GM19193 (cell line): ENCODE data around the gene MLLT1.

Source experiments
- POLR2A ChIP-seq: IDR thresholded peaks from 4 replicates; pipeline ENCODE4 v1.6.1; 2011; ENCODE audit not compliant: insufficient read depth, insufficient read length; ENCODE audit errors: extremely low read depth

MLLT1 gene

GRCh38 chr19:6223461-6224307, 56.1 kb downstream of the MLLT1 start:
- no peak for TF ChIP-seq POLR2A

DNA sequence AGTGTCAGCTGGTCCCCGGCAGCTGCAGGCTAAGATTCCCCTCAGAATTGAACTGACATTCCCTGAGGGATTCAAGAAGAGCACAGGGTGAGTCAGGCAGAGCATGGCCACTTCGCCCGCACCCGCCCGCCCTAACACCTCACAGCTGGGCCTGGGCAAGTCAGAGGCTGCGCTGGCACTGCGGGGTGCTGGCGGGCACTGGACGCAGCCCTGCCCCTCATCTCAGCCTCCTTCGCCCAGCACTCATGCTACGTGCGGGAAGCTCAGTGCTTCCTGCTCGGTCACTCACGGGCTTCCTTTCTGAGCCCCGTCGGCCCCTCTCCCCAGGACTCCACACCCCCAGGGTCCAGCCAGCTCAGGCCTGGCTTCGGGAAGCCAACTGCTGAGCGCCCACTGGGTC, 56.9 kb downstream of the MLLT1 start:
- no peak for TF ChIP-seq POLR2A

GRCh38 chr19:6221878-6222746, 57.7 kb downstream of the MLLT1 start:
- TF ChIP-seq POLR2A = no peak

GRCh38 chr19:6221220-6221877, 58.4 kb downstream of the MLLT1 start:
- no peak for TF ChIP-seq POLR2A

- TF ChIP-seq POLR2A = no peak
Measured at GRCh38 chr19:6220385-6221191, 59.2 kb downstream of the MLLT1 start.

GRCh38 chr19:6219586-6220290, 60.0 kb downstream of the MLLT1 start:
- TF ChIP-seq POLR2A = no peak

DNA sequence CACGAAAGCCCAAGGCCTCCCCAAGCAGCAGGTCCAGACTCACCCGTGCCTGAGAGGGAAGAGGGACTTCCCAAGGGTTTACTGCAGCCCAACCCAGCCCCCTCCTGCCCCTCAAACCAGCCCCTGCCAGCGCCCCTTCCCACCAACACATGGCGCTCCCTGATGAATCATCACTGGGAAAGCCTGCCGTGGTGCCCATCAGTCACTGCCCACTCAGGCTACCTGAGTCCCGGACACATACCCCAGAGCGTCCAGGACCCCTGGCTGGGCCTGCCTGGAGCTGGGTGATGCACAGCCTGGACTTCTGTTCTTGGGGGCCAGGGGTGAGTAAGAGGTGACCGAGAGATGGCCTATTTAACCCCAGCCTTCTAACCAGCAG, 60.6 kb downstream of the MLLT1 start:
- no peak for TF ChIP-seq POLR2A

DNA sequence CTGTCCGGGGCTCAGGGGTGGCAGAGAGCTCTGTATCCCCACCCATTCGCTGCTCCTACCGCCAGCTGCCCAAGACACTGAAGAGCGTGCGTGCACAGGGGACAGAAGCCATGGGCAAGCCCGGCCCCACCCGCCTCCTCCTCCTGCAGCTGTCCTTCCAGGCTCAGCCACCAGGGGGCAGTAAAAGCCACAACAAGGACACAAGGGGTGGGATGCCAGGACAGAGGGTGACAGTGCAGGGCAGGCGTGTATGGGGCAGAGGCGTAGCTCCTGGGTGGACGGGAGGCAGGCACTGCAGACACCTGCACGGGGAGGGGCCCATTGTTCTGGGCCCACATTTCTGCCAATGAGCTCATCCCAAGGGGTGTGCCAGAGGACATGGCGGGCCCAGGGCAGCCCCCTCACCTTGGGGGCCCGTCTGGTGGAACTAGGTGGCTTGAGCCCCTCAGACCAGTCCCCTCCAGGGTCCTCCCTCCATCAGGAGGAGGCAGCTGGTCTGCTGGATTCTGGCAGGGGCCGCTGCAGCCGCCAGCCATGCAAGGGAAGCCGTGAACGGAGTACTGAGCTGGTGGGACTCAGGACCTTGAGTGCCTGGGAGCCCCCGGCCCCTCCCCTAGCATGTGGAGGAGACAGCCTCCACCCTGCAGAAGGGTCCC, 61.2 kb downstream of the MLLT1 start:
- no peak for TF ChIP-seq POLR2A

DNA sequence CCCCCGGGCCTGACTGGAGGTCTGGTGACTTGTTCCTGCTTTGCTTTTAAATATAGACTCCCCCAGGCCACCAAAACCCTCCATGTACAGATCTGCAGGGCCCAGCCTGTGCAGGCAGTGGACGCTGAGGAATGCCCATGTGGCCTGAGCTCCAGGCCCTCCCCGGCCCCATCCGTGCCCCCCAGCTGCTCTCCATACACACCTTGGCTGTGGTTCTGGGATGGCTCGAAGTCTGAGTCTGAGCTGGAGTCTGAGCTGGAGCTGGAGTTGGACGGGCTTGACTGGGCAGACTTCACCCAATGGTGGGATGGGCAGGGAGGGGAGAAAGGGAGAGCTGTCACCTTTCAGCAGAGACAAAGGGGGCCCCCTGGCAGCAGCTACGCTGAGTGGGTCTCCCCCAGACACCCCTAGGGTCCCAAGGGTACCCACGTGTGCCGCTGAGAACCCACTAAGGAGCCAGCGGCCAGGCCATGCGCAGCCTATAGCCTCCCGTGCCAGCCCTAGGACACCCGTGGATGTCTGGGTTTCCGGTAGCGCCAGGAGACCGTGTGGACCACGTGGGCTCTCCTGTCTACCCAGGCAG, 61.9 kb downstream of the MLLT1 start:
- no peak for TF ChIP-seq POLR2A

DNA sequence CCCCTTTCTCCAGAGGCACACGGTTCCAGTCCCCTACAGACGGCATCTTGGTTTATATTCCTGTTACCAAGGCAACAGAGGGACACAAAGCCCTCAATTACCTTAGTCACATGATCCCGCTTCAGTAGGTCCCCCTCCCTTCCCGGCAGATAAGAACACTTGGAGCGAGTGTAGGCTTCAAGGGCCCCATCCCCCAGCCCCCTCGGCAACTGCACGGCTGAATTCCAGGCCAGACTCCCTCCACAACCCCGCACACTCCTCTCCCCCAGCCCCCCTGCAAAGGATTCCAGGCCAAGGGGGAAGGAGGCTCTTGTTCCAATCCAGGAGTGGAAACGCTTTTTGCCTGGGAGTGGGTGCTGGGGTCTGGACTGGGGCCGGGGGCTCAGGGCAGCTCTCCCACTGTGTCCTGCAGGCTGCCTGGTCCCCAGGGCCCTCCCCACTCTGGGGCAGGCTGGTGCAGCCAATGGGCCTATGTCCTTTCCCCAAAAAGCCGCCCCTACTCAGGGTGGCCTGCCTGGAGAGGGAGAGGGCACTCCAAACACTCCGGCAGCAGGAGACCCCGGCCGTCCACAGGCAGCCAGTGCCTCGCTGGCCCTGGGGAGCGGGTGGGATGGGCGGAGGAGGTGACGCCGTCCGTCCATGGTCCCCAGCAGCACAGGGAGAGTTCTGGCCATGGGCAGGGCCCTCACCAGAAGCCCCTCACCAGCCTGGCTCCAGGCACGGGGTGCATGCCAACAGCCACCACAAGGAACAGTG, 62.6 kb downstream of the MLLT1 start:
- no peak for TF ChIP-seq POLR2A

- no peak for TF ChIP-seq POLR2A
Measured at GRCh38 chr19:6216236-6216995, 63.4 kb downstream of the MLLT1 start.
